SK-N-SH (cell line): ENCODE measurements around the gene SLC2A9. TPM values are rescaled to one million over a fixed set of nuclear protein-coding genes. Genes with fewer than 3 reads are reported as not detected.

Experiments
- CTCF ChIA-PET: fragments of 300-600, 350-600 bp; formaldehyde crosslinking; extraction: SDS; loops from one replicate; lab custom pipeline; 2021; lab: Yijun Ruan, JAX
- POLR2A ChIA-PET: fragments of 350-600 bp; sonication (Branson Sonifier 250); formaldehyde crosslinking; extraction: SDS; loops from one replicate; lab custom pipeline; 2020; ENCODE audit warnings: antibody characterized with exemption, inconsistent platforms; lab: Yijun Ruan, JAX
- DNase-seq: peaks from one replicate; pipeline ENCODE4 v3.0.0; 2012
- H2AFZ ChIP-seq: fragments of 200-600 bp; sonication (generic); 2 replicates; pipeline ENCODE4 v1.8.1; 2016; ENCODE audit warnings: antibody characterized with exemption, mild to moderate bottlenecking, low read depth
- H3F3A ChIP-seq: fragments of 200-600 bp; sonication (generic); replicated peaks from 2 replicates; pipeline ENCODE3; 2016; ENCODE audit warnings: antibody characterized with exemption, mild to moderate bottlenecking; ENCODE audit not compliant: insufficient read depth
- H3K27ac ChIP-seq, 2 experiments: fragments of 200-500 bp in 1 of 2; fragments of 200-600 bp in 1 of 2; sonication (Bioruptor generic) in 1 of 2; sonication (generic), shearing (Covaris generic) in 1 of 2; 2 replicates each; pipeline versions ENCODE4 v1.5.1 to v1.6.1; 2014 to 2016; ENCODE audit warnings: low read depth in 2 of 2, inconsistent platforms in 1 of 2, low read length in 1 of 2, mild to moderate bottlenecking in 1 of 2, mixed read lengths in 1 of 2
- H3K27me3 ChIP-seq: fragments of 200-600 bp; sonication (generic), shearing (Covaris generic); 2 replicates; pipeline ENCODE4 v1.6.1; 2016; ENCODE audit warnings: mixed run types; ENCODE audit not compliant: insufficient read depth
- H3K36me3 ChIP-seq, 2 experiments: fragments of 200-500 bp in 1 of 2; fragments of 200-600 bp in 1 of 2; sonication (Bioruptor generic) in 1 of 2; sonication (generic) in 1 of 2; replicated peaks in 1 of 2; 2 replicates each; pipeline versions ENCODE3 to v1.5.1; 2014 to 2016; ENCODE audit warnings: low read length in 1 of 2, mild to moderate bottlenecking in 1 of 2; ENCODE audit not compliant: insufficient read depth in 2 of 2, control insufficient read depth in 1 of 2
- H3K4me1 ChIP-seq, 2 experiments: fragments of 200-500 bp in 1 of 2; fragments of 200-600 bp in 1 of 2; sonication (Bioruptor generic) in 1 of 2; sonication (generic), shearing (Covaris generic) in 1 of 2; 2 replicates each; pipeline versions ENCODE4 v1.5.1 to v1.6.1; 2014 to 2016; ENCODE audit warnings: low read depth in 1 of 2, low read length in 1 of 2, mixed run types in 1 of 2; ENCODE audit not compliant: insufficient read depth in 2 of 2, control insufficient read depth in 1 of 2
- H3K4me2 ChIP-seq: fragments of 200-600 bp; sonication (generic), shearing (Covaris generic); 2 replicates; pipeline ENCODE4 v1.6.1; 2017; ENCODE audit warnings: mixed run types
- H3K4me3 ChIP-seq, 2 experiments: fragments of 200-500 bp in 1 of 2; fragments of 200-600 bp in 1 of 2; sonication (Bioruptor generic) in 1 of 2; sonication (generic), shearing (Covaris generic) in 1 of 2; 2 replicates each; pipeline versions ENCODE4 v1.5.1 to v1.8.1; 2014 to 2016; ENCODE audit warnings: low read depth in 2 of 2, inconsistent platforms in 1 of 2, low read length in 1 of 2, mild to moderate bottlenecking in 1 of 2, mixed read lengths in 1 of 2, moderate library complexity in 1 of 2
- H3K79me2 ChIP-seq: fragments of 200-600 bp; sonication (generic); 2 replicates; pipeline ENCODE4 v1.8.1; 2017; ENCODE audit warnings: mild to moderate bottlenecking; ENCODE audit not compliant: insufficient read depth
- H3K9ac ChIP-seq: fragments of 200-600 bp; sonication (generic); 2 replicates; pipeline ENCODE4 v1.6.1; 2017; ENCODE audit warnings: mixed run types
- H3K9me2 ChIP-seq: fragments of 200-600 bp; sonication (generic); 2 replicates; pipeline ENCODE4 v1.6.1; 2017; ENCODE audit warnings: mixed run types
- H3K9me3 ChIP-seq: fragments of 200-600 bp; sonication (generic); 2 replicates; pipeline ENCODE4 v1.6.1; 2017; ENCODE audit warnings: mixed run types, mild to moderate bottlenecking, moderate library complexity
- H4K20me1 ChIP-seq: fragments of 200-600 bp; sonication (generic); 2 replicates; pipeline ENCODE4 v1.6.1; 2017; ENCODE audit warnings: mild to moderate bottlenecking, mixed run types; ENCODE audit not compliant: insufficient read depth
- EP300 ChIP-seq, 2 experiments: IDR thresholded peaks; 2 replicates each; pipeline versions ENCODE4 v1.4.0 to v1.6.1; 2012; ENCODE audit warnings: borderline replicate concordance in 1 of 2, low read depth in 1 of 2, low read length in 1 of 2
- EZH2phosphoT487 ChIP-seq: fragments of 200-600 bp; sonication (generic); IDR thresholded peaks from 2 replicates; pipeline ENCODE4 v1.6.1; 2017; ENCODE audit warnings: low read depth, mixed run types, mild to moderate bottlenecking, antibody characterized with exemption, moderate library complexity, borderline replicate concordance
- FOSL2 ChIP-seq: IDR thresholded peaks from 2 replicates; pipeline ENCODE4 v1.4.0; 2012; ENCODE audit warnings: low read depth, mild to moderate bottlenecking, moderate library complexity, borderline replicate concordance
- FOXJ3 ChIP-seq: sonication (generic); formaldehyde crosslinking; IDR thresholded peaks from 2 replicates; pipeline ENCODE4 v1.5.1; 2020; ENCODE audit warnings: mild to moderate bottlenecking, missing genetic modification reagents
- GATA2 ChIP-seq: sonication (generic); formaldehyde crosslinking; IDR thresholded peaks from 2 replicates; pipeline ENCODE4 v1.5.0; 2020; ENCODE audit warnings: mild to moderate bottlenecking, missing genetic modification reagents
- MEF2A ChIP-seq: IDR thresholded peaks from 2 replicates; pipeline ENCODE4 v1.4.0; 2012; ENCODE audit warnings: low read depth, borderline replicate concordance
- MXI1 ChIP-seq: IDR thresholded peaks from 2 replicates; pipeline ENCODE4 v1.6.1; 2012; ENCODE audit warnings: mild to moderate bottlenecking, low read depth, low read length, improper control_type of control experiment
- NFIC ChIP-seq: IDR thresholded peaks from 2 replicates; pipeline ENCODE4 v1.4.0; 2012; ENCODE audit warnings: borderline replicate concordance
- RAD21 ChIP-seq: IDR thresholded peaks from 2 replicates; pipeline ENCODE4 v1.6.1; 2012; ENCODE audit warnings: mild to moderate bottlenecking, low read length
- RFX5 ChIP-seq: IDR thresholded peaks from 2 replicates; pipeline ENCODE4 v1.6.1; 2012; ENCODE audit warnings: mild to moderate bottlenecking, improper control_type of control experiment, low read length
- SMC3 ChIP-seq: IDR thresholded peaks from 2 replicates; pipeline ENCODE4 v1.6.1; 2012; ENCODE audit warnings: low read depth, low read length, improper control_type of control experiment
- WGBS: methylation state at CpG from one replicate; pipeline ENCODE4 v1.1.6; 2017; ENCODE audit warnings: low lambda C conversion rate; 5-methylcytosine and 5-hydroxymethylcytosine counted together
- polyA plus RNA-seq, 3 experiments: library from polyadenylated mRNA; depleted of rRNA; stranded (reverse); fragments of >200 nt; gene quantifications; 2 replicates each; pipeline ENCODE4 v1.2.3, GENCODE V29; 2012
- TF ChIP-seq, protein P1 (sequence below): fragments of 150-350 bp; IDR thresholded peaks from 2 replicates; pipeline ENCODE4 v1.6.1; 2016; ENCODE audit warnings: mild to moderate bottlenecking, low read depth, low read length
- TF ChIP-seq, protein P2 (sequence below): IDR thresholded peaks from 2 replicates; pipeline ENCODE4 v1.4.0; 2012; ENCODE audit warnings: low read depth
- TF ChIP-seq, protein P3 (sequence below): IDR thresholded peaks from 2 replicates; pipeline ENCODE4; 2012
- TF ChIP-seq, protein P4 (sequence below): IDR thresholded peaks from 2 replicates; pipeline ENCODE4 v1.4.0; 2012; ENCODE audit warnings: low read depth, borderline replicate concordance

SLC2A9 gene
- polyA plus RNA-seq, 1 of the 3 experiments (the other 2 are of a cell fraction) = not detected

DNA sequence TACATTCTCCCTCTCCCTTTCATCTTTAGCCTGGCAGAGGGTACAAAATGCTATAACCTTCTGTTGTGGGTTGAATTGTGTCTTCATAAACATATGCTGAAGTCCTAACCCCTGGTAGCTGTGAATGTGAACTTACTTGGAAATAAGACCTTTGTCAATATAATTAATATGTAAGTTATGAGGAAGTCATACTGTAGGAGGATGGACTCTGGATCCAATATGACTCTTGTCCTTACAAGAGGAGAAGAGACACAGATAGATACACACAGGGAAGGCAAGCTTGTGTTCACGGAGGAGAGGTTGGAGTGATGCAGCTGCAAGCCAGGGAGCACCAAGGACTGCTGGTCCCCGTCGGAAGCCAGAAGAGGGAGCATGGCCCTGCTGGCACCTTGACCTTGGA, 94.7 kb downstream of the SLC2A9 start:
- DNase-seq = no peak
- no peaks in the 10 kb centered on the region for H4K20me1 ChIP-seq
- POLR2A ChIA-PET = no interaction called here
- H3K4me2 ChIP-seq = no peak overlapping the region
- H3K36me3 ChIP-seq = no peaks in the 10 kb centered on the region
- H3K9me3 ChIP-seq = no peaks in the 10 kb centered on the region
- H3K9ac ChIP-seq = no peak overlapping the region
- H3K27me3 ChIP-seq = no peaks in the 10 kb centered on the region
- CTCF ChIA-PET = interaction anchor here (1.4 kb wide), 1 partner anchor 163 kb away, joined by 4 read pairs; no protein-coding TSS in a partner anchor
- H3K4me3 ChIP-seq = no peak overlapping the region
- no peaks in the 10 kb centered on the region for H3F3A ChIP-seq
- H3K79me2 ChIP-seq = no peaks in the 10 kb centered on the region
- TF ChIP-seq FOSL2 (no peak), RFX5 (no peak), FOXJ3 (CRISPR knock-in tag) (no peak)
- TF ChIP-seq, protein P1, sequence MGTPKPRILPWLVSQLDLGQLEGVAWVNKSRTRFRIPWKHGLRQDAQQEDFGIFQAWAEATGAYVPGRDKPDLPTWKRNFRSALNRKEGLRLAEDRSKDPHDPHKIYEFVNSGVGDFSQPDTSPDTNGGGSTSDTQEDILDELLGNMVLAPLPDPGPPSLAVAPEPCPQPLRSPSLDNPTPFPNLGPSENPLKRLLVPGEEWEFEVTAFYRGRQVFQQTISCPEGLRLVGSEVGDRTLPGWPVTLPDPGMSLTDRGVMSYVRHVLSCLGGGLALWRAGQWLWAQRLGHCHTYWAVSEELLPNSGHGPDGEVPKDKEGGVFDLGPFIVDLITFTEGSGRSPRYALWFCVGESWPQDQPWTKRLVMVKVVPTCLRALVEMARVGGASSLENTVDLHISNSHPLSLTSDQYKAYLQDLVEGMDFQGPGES = no peak
- TF ChIP-seq, all 33 proteins: peak for 0
- H2AFZ ChIP-seq = no peak overlapping the region
- 52% methylated on average over 3 of the region's 3 CpGs for WGBS
- H3K4me1 ChIP-seq = no peaks in the 10 kb centered on the region; a peak in 1 of 4 replicates
- H3K9me2 ChIP-seq = no peaks in the 10 kb centered on the region
- H3K27ac ChIP-seq = no peak overlapping the region

DNA sequence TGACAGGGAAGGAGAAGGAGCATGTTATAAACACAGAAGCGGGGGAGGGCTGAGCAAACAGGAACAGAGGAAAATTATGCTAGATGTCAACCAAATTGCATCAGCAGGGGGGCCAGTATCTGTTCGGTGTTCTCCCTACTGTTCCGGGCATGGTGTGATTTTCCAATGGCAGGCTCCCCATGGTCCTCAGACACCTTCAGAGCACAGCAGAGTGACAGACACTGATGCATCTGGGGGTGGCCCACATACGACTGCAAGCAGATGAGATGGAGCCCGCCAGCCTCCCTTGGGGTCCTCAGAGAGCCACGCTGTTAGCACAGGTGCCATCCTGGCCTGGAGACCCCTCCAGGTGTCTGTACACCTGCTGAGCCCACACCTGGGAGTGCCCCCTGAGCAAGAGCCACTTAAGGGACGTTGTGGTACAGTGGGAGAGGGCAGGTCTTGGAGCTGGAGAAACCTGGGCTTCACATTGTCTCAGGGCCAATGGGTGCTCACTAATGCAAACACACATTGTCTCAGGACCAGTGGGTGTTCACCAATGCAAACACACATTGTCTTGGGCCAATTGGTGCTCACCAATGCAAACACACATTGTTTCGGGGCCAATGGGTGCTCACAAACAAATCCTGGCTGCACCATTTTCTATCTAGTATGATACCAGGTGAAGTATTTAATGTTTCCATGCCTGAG, 95.4 kb downstream of the SLC2A9 start:
- H3F3A ChIP-seq = no peaks in the 10 kb centered on the region
- no peaks in the 10 kb centered on the region for H3K9me2 ChIP-seq
- no peaks in the 10 kb centered on the region for H3K27me3 ChIP-seq
- no peak overlapping the region for H2AFZ ChIP-seq
- H3K9ac ChIP-seq = no peak overlapping the region
- 35% methylated on average over 5 of the region's 8 CpGs for WGBS
- no peak overlapping the region for H3K4me3 ChIP-seq
- no peaks in the 10 kb centered on the region; a peak in 1 of 4 replicates for H3K4me1 ChIP-seq
- H3K27ac ChIP-seq = no peak overlapping the region
- no peaks in the 10 kb centered on the region for H4K20me1 ChIP-seq
- H3K36me3 ChIP-seq = no peaks in the 10 kb centered on the region
- ChIA-PET POLR2A (no interaction called here), CTCF (no interaction called here)
- no peak for TF ChIP-seq MXI1
- TF ChIP-seq, protein P2, sequence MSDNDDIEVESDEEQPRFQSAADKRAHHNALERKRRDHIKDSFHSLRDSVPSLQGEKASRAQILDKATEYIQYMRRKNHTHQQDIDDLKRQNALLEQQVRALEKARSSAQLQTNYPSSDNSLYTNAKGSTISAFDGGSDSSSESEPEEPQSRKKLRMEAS = no peak
- TF ChIP-seq, protein P3, sequence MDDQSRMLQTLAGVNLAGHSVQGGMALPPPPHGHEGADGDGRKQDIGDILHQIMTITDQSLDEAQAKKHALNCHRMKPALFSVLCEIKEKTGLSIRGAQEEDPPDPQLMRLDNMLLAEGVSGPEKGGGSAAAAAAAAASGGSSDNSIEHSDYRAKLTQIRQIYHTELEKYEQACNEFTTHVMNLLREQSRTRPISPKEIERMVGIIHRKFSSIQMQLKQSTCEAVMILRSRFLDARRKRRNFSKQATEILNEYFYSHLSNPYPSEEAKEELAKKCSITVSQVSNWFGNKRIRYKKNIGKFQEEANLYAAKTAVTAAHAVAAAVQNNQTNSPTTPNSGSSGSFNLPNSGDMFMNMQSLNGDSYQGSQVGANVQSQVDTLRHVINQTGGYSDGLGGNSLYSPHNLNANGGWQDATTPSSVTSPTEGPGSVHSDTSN = no peak
- no peak for TF ChIP-seq NFIC
- TF ChIP-seq EP300 (IDR thresholded peaks at IDR 0.05; ENCODE audit: borderline replicate concordance in 1 of 2, low read depth in 1 of 2, low read length in 1 of 2) = no peak
- TF ChIP-seq EZH2phosphoT487 = no peak
- TF ChIP-seq, protein P4, sequence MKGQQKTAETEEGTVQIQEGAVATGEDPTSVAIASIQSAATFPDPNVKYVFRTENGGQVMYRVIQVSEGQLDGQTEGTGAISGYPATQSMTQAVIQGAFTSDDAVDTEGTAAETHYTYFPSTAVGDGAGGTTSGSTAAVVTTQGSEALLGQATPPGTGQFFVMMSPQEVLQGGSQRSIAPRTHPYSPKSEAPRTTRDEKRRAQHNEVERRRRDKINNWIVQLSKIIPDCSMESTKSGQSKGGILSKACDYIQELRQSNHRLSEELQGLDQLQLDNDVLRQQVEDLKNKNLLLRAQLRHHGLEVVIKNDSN = no peak
- TF ChIP-seq GATA2 (CRISPR knock-in tag) = no peak
- no peak for TF ChIP-seq MEF2A
- no peak for TF ChIP-seq RAD21
- TF ChIP-seq SMC3 = no peak
- no peak for DNase-seq
- H3K4me2 ChIP-seq = no peak overlapping the region
- no peaks in the 10 kb centered on the region for H3K9me3 ChIP-seq
- no peaks in the 10 kb centered on the region for H3K79me2 ChIP-seq
